ENCODE measurements around the gene IRGQ. TPM values are rescaled to one million over a fixed set of nuclear protein-coding genes. Genes with fewer than 3 reads are reported as not detected.

The IRGQ gene
- 27.7 and 35.4 TPM in 2 replicates for total RNA-seq

DNA sequence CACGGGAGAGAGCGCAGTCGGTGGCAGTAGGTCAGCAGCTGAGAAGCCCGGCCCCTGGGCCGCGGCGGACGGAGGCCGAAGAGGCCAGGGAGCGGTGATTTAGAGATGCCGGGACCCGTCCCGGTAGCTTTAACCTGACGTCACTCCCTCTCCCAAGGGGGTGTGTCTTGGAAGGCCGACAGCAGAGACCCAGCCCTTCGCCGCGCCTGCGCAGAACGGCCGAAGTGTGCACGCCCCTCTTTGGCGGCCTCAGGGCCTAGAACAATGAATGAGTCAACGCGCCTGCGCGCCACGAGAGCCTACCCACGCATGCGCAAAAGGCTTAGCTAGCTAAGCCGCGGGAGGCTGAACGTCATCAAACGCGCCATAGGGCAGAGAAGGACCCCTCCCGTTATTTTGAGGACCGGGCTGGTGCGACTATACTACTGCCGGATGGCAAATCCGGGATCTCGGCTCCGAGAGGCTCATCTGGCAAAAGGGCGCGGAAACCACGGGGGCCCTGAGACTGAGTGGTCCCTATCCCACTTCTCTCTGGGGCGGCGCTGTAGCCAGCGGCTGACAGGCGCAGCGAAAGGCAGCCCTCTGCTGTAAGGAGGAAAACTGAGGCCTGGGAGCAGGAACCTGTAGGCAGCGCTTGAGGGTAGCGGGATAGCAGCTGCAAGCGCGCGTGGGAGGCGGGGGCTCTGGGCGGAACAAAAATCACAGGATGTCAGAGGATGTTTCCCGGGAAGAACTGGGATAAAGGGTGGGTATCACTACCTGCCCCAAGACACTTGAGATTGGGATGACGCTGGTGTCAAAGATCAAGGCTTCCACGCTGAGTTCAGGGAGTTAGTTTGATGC lies at the start of gene IRGQ, which contains the start of gene ZNF576:
TSS of gene IRGQ (minus strand) at position 136 of the 843 bp plus-strand sequence. CDS start 796 bp downstream, outside the sequence.
TSS of gene ZNF576 (plus strand) at position 597 of the 843 bp plus-strand sequence. CDS start 514 bp downstream, outside the sequence.
- no peak for TF ChIP-seq CTCF (IDR thresholded peaks at IDR 0.05; ENCODE audit: insufficient read depth, low read depth, low read length)
- H3K4me3 ChIP-seq (ENCODE audit: low read depth, low read length): peak within 1 kb of the TSS; percentile 87
- peak; percentile 100 for DNase-seq (ENCODE audit: low read depth)

GRCh38 chr19:43644181-43644580 lies 48.2 kb upstream of the IRGQ start:
- DNase-seq (ENCODE audit: low read depth): peak; percentile 14
- H3K4me3 ChIP-seq (ENCODE audit: low read depth, low read length): no peak overlapping the region
- no peak for TF ChIP-seq CTCF (IDR thresholded peaks at IDR 0.05; ENCODE audit: insufficient read depth, low read depth, low read length)

GRCh38 chr19:43643326-43643725 lies 47.4 kb upstream of the IRGQ start:
- no peak overlapping the region for H3K4me3 ChIP-seq (ENCODE audit: low read depth, low read length)
- DNase-seq (ENCODE audit: low read depth): peak; percentile 21
- TF ChIP-seq CTCF (IDR thresholded peaks at IDR 0.05; ENCODE audit: insufficient read depth, low read depth, low read length): no peak

DNA sequence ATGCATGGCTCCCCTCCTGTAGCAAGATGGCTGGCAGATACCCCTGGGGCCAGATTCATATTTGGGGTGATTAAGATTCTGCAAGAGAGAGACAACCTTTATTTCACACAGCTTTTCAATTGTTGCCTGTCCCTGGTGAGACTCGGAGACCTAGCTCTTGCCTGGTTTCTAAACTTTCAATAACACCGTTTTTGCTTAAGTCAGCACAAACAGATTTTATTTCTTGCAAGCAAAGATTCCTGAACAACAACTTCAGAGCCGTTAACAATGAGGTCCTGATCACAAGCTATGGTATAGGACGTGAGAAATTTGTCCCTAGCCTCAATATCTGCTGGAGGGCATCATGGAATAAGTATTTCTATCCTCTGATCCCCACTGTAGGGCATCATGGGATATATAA lies 46.6 kb upstream of the IRGQ start:
- H3K4me3 ChIP-seq (ENCODE audit: low read depth, low read length): no peak overlapping the region
- no peak for TF ChIP-seq CTCF (IDR thresholded peaks at IDR 0.05; ENCODE audit: insufficient read depth, low read depth, low read length)
- no peak for DNase-seq (ENCODE audit: low read depth)

DNA sequence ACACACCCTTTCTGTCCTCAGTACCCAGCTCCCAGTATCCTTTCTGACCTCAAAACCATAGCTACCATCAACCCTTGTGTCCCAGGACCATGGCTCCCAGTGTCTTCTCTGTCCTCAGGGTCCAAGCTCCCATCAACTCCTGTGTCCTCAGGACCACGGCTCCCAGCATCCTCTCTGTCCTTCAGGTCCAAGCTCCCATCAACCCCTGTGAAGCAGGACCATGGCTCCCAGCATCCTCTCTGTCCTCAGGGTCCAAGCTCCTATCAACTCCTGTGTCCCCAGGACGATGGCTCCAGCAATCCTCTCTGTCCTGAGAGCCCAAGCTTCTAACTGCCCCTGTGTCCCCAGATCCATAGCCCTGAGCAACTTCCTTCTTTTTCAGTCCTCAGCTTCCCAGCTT lies 45.4 kb upstream of the IRGQ start:
- no peak for TF ChIP-seq CTCF (IDR thresholded peaks at IDR 0.05; ENCODE audit: insufficient read depth, low read depth, low read length)
- DNase-seq (ENCODE audit: low read depth): no peak
- no peak overlapping the region for H3K4me3 ChIP-seq (ENCODE audit: low read depth, low read length)

DNA sequence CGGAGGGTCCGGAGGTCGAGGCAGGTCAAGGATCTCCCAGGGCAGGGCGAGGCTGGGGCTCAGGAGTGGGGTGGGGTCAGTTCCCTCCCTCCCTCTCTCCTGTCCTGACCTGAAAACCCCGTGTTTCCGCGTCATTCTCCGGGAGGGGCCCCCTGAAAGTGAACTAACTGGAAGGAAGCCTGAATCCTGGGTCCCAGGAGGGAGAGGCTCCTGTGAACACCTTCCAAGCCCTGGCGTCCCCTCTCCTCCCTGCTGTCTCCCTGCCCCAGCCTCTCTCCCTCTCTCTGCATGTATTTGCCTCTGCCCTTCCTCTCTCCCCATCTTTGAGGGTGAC lies 44.5 kb upstream of the IRGQ start:
- no peak for TF ChIP-seq CTCF (IDR thresholded peaks at IDR 0.05; ENCODE audit: insufficient read depth, low read depth, low read length)
- peak overlapping the region; percentile 62 for H3K4me3 ChIP-seq (ENCODE audit: low read depth, low read length)
- no peak for DNase-seq (ENCODE audit: low read depth)
